HepG2 (cell line): ENCODE data around the gene LIPA. TPM values are rescaled to one million over a fixed set of nuclear protein-coding genes. Genes with fewer than 3 reads are reported as not detected.

Experiments
- ATAC-seq: fragments of 200-7000 bp; cut with Tn5 transposase; 3 replicates; pipeline ENCODE4 v1.9.1; 2020; ENCODE audit warnings: mild to moderate bottlenecking, moderate library complexity
- BruUV-seq: library from RNA; stranded (reverse); fragments of 400-500 nt; replicated peaks from 2 replicates; lab custom pipeline; 2021; lab: Mats Ljungman, UMichigan
- CTCF ChIA-PET: fragments of 300-600 bp; formaldehyde crosslinking; extraction: SDS; loops from one replicate; lab custom pipeline; 2021; ENCODE audit warnings: low total read pairs, inconsistent platforms, low intra/inter-chr PET ratio; lab: Yijun Ruan, JAX
- POLR2A ChIA-PET: fragments of 350-600 bp; sonication (Branson Sonifier 250); formaldehyde crosslinking; loops from one replicate; lab custom pipeline; 2020; ENCODE audit warnings: antibody characterized with exemption, inconsistent platforms; lab: Yijun Ruan, JAX
- DNase-seq: peaks from one replicate; pipeline ENCODE4 v3.0.0-alpha.2; 2015; ENCODE audit warnings: low spot score
- FAIRE-seq: peaks from 3 replicates; lab custom pipeline; 2011; peaks lifted over from hg19 to GRCh38; lab: Jason Lieb, UNC
- H2AFZ ChIP-seq: one replicate; pipeline ENCODE4 v1.6.1; 2011; ENCODE audit warnings: low read length, inconsistent platforms
- H3K27ac ChIP-seq: fragments of 300-600 bp; 3 replicates; pipeline ENCODE4 v1.8.0; 2011; ENCODE audit warnings: mixed run types, mild to moderate bottlenecking, mixed read lengths, low read length, inconsistent platforms; ENCODE audit not compliant: insufficient read depth; ENCODE audit errors: extremely low read length
- H3K27me3 ChIP-seq, 2 experiments: fragments of 200-600 bp in 1 of 2; 2 replicates in 1 of 2; 3 replicates in 1 of 2; pipeline versions ENCODE4 v1.6.0 to v1.8.0; 2011; ENCODE audit warnings: low read length in 2 of 2, mild to moderate bottlenecking in 2 of 2, moderate library complexity in 2 of 2, inconsistent platforms in 1 of 2; ENCODE audit not compliant: insufficient read depth in 2 of 2, control insufficient read depth in 1 of 2
- H3K36me3 ChIP-seq, 2 experiments: fragments of 200-600 bp in 1 of 2; replicated peaks in 1 of 2; 2 replicates in 1 of 2; 3 replicates in 1 of 2; pipeline versions ENCODE4 v1.5.1 to v1.8.0; 2011; ENCODE audit warnings: low read length in 2 of 2, inconsistent platforms in 1 of 2; ENCODE audit not compliant: insufficient read depth in 2 of 2, control insufficient read depth in 1 of 2
- H3K4me1 ChIP-seq: 2 replicates; pipeline ENCODE4 v1.5.1; 2012; ENCODE audit warnings: low read length, inconsistent platforms; ENCODE audit not compliant: insufficient read depth
- H3K4me2 ChIP-seq: 2 replicates; pipeline ENCODE4 v1.6.0; 2011; ENCODE audit warnings: low read depth, low read length, inconsistent platforms
- H3K4me3 ChIP-seq, 3 experiments: fragments of 200-600 bp in 1 of 3; sonication (generic), shearing (Covaris generic) in 1 of 3; replicated peaks in 1 of 3; 2 replicates each; pipeline ENCODE4 v1.5.1; 2011 to 2016; ENCODE audit warnings: low read length in 3 of 3, inconsistent platforms in 2 of 3, low read depth in 2 of 3, mild to moderate bottlenecking in 2 of 3, control low read depth in 1 of 3, mixed read lengths in 1 of 3; ENCODE audit not compliant: insufficient read depth in 1 of 3
- H3K79me2 ChIP-seq: one replicate; pipeline ENCODE4 v1.6.1; 2011; ENCODE audit warnings: low read length, inconsistent platforms; ENCODE audit not compliant: insufficient read depth
- H3K9ac ChIP-seq: 2 replicates; pipeline ENCODE4 v1.6.0; 2011; ENCODE audit warnings: mild to moderate bottlenecking, low read depth, low read length, inconsistent platforms; ENCODE audit not compliant: insufficient read depth
- H3K9me3 ChIP-seq: 2 replicates; pipeline ENCODE4 v1.5.1; 2012; ENCODE audit warnings: mild to moderate bottlenecking, low read length
- H4K20me1 ChIP-seq: 2 replicates; pipeline ENCODE4 v1.6.0; 2011; ENCODE audit warnings: inconsistent platforms, mild to moderate bottlenecking, low read length, moderate library complexity; ENCODE audit not compliant: insufficient read depth
- BCL6 ChIP-seq: IDR thresholded peaks from 2 replicates; pipeline ENCODE4 v1.6.1; 2016; ENCODE audit warnings: missing genetic modification reagents, missing compliant biosample characterization
- HNRNPL ChIP-seq: fragments of 200-400 bp; formaldehyde crosslinking; IDR thresholded peaks from 2 replicates; pipeline ENCODE4 v1.6.1; 2017; ENCODE audit warnings: mild to moderate bottlenecking, low read depth, low read length
- HOXA7 ChIP-seq: sonication (generic); formaldehyde crosslinking; IDR thresholded peaks from 2 replicates; pipeline ENCODE4 v1.8.1; 2022; ENCODE audit warnings: mild to moderate bottlenecking, missing genetic modification reagents, moderate library complexity
- JUN ChIP-seq: sonication (generic); formaldehyde crosslinking; IDR thresholded peaks from 2 replicates; pipeline ENCODE4 v1.4.0; 2020; ENCODE audit warnings: mild to moderate bottlenecking, missing genetic modification reagents
- KDM5B ChIP-seq: sonication (generic); formaldehyde crosslinking; IDR thresholded peaks from 2 replicates; pipeline ENCODE4 v1.4.0; 2020; ENCODE audit warnings: missing genetic modification reagents, mild to moderate bottlenecking, borderline replicate concordance
- KLF13 ChIP-seq: sonication (generic); formaldehyde crosslinking; IDR thresholded peaks from 2 replicates; pipeline ENCODE4 v1.4.0; 2020; ENCODE audit warnings: mild to moderate bottlenecking, missing genetic modification reagents
- LCORL ChIP-seq, 2 experiments: fragments of 450-650 bp in 1 of 2; sonication (generic) in 1 of 2; formaldehyde crosslinking in 1 of 2; IDR thresholded peaks; 2 replicates each; pipeline versions ENCODE4 v1.5.0 to v1.6.1; 2017 to 2020; ENCODE audit warnings: antibody characterized with exemption in 1 of 2, missing genetic modification reagents in 1 of 2
- NAIF1 ChIP-seq: sonication (generic); formaldehyde crosslinking; IDR thresholded peaks from 2 replicates; pipeline ENCODE4 v1.5.0; 2020; ENCODE audit warnings: mild to moderate bottlenecking, missing genetic modification reagents, borderline replicate concordance
- REPIN1 ChIP-seq: sonication (generic); formaldehyde crosslinking; IDR thresholded peaks from 2 replicates; pipeline ENCODE4 v1.8.0; 2022; ENCODE audit warnings: missing genetic modification reagents, low read depth, mild to moderate bottlenecking, borderline replicate concordance
- RNF2 ChIP-seq: fragments of 450-650 bp; conservative IDR thresholded peaks from 2 replicates; pipeline ENCODE4 v1.6.1; 2016; ENCODE audit warnings: low read depth
- SIX1 ChIP-seq: sonication (generic); formaldehyde crosslinking; IDR thresholded peaks from 2 replicates; pipeline ENCODE4 v1.4.0; 2020; ENCODE audit warnings: missing genetic modification reagents, borderline replicate concordance
- TFDP2 ChIP-seq: sonication (generic); formaldehyde crosslinking; IDR thresholded peaks from 2 replicates; pipeline ENCODE4 v1.4.0; 2020; ENCODE audit warnings: missing genetic modification reagents
- ZFX ChIP-seq: sonication (generic); formaldehyde crosslinking; IDR thresholded peaks from 2 replicates; pipeline ENCODE4 v1.4.0; 2020; ENCODE audit warnings: mild to moderate bottlenecking, low read depth, missing genetic modification reagents, moderate library complexity
- ZNF496 ChIP-seq: sonication (generic); formaldehyde crosslinking; IDR thresholded peaks from 2 replicates; pipeline ENCODE4 v1.8.1; 2023; ENCODE audit warnings: mild to moderate bottlenecking, moderate library complexity, missing genetic modification reagents; ENCODE audit not compliant: insufficient replicate concordance
- ZNF503 ChIP-seq: sonication (generic); formaldehyde crosslinking; IDR thresholded peaks from 2 replicates; pipeline ENCODE4 v1.4.0; 2020; ENCODE audit warnings: missing genetic modification reagents
- ZNF800 ChIP-seq: sonication (generic); formaldehyde crosslinking; IDR thresholded peaks from 2 replicates; pipeline ENCODE4 v1.4.0; 2020; ENCODE audit warnings: missing genetic modification reagents
- WGBS: methylation state at CpG from one replicate; pipeline ENCODE4 v1.1.6; 2017; ENCODE audit warnings: low lambda C conversion rate; 5-methylcytosine and 5-hydroxymethylcytosine counted together
- in situ Hi-C: cut with HindIII; loops from 2 replicates; pipeline ENCODE4 v1.10.0; 2017; ENCODE audit warnings: low pct_unique_long_range_greater_than_20kb; ENCODE audit not compliant: extremely low pct_ligation_motif_present
- intact Hi-C: fragments of 100-400 bp; cut with micrococcal nuclease; formaldehyde crosslinking; loops from one replicate; pipeline ENCODE4 v1.10.0; 2022; ENCODE audit not compliant: unreplicated experiment
- polyA plus RNA-seq, 8 experiments: library from polyadenylated mRNA; depleted of rRNA in 3 of 8; stranded (reverse) in 7 of 8; unstranded in 1 of 8; fragments of >200 nt; fragmentation: Illumina TruSeq in 4 of 8; extraction: Trizol in 4 of 8; gene quantifications; 2 replicates each; pipeline versions ENCODE4 v1.2.1 to v1.2.3, GENCODE V29; 2011 to 2016; ENCODE audit warnings: low read depth in 4 of 8, missing spikeins in 1 of 8, mixed read lengths in 1 of 8; ENCODE audit not compliant: insufficient read depth in 1 of 8
- total RNA-seq, 5 experiments: library from RNA; depleted of rRNA; stranded (reverse); fragments of >200 nt; fragmentation: Illumina TruSeq; extraction: Trizol; gene quantifications; 2 replicates each; pipeline ENCODE4 v1.2.3, GENCODE V29; 2016; ENCODE audit warnings: low read depth in 1 of 5
- TF ChIP-seq, protein P1 (sequence below): sonication (generic); formaldehyde crosslinking; IDR thresholded peaks from 2 replicates; pipeline ENCODE4 v1.4.0; 2020; ENCODE audit warnings: mild to moderate bottlenecking, missing genetic modification reagents
- TF ChIP-seq, protein P2 (sequence below): sonication (generic); formaldehyde crosslinking; IDR thresholded peaks from 2 replicates; pipeline ENCODE4 v1.8.1; 2023; ENCODE audit warnings: mild to moderate bottlenecking, missing genetic modification reagents, borderline replicate concordance
- TF ChIP-seq, protein P3 (sequence below): sonication (generic); formaldehyde crosslinking; IDR thresholded peaks from 2 replicates; pipeline ENCODE4 v1.5.0; 2020; ENCODE audit warnings: missing genetic modification reagents

LIPA gene
- total and polyA plus RNA-seq, 2 of the 13 experiments (the other 11 are each of a cell fraction or from before 2014, with no cell fraction given) = 57.1 to 79.5 TPM

- H2AFZ ChIP-seq = no peak overlapping the region
- 98% methylated on average over 2 of the region's 3 CpGs for WGBS
- ChIA-PET POLR2A (interaction anchor here (1.7 kb wide), 1 partner anchor 10 kb away, joined by 9 read pairs; the partner anchor contains the start of gene LIPA), CTCF (no interaction called here)
- H3K27ac ChIP-seq = no peak overlapping the region
- no peak overlapping the region for H3K9ac ChIP-seq
- H3K4me2 ChIP-seq = no peak overlapping the region
- H3K36me3 ChIP-seq = peaks cover 0 to 12% of the 10 kb centered on the region in 2 experiments; a peak in 3 of 5 replicates
- no TSS peak for BruUV-seq
- intact Hi-C loops (no loop called here), in situ Hi-C loops (no loop called here)
- H3K79me2 ChIP-seq = no peaks in the 10 kb centered on the region
- TF ChIP-seq BCL6 (CRISPR knock-in tag) = no peak
- TF ChIP-seq REPIN1 = no peak
- TF ChIP-seq, protein P1, sequence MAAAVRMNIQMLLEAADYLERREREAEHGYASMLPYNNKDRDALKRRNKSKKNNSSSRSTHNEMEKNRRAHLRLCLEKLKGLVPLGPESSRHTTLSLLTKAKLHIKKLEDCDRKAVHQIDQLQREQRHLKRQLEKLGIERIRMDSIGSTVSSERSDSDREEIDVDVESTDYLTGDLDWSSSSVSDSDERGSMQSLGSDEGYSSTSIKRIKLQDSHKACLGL = no peak
- TF ChIP-seq, protein P2, sequence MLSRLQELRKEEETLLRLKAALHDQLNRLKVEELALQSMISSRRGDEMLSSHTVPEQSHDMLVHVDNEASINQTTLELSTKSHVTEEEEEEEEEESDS (CRISPR knock-in tag) = no peak
- TF ChIP-seq HOXA7 (CRISPR knock-in tag) = no peak
- no peak for TF ChIP-seq HNRNPL
- no peak for TF ChIP-seq KLF13 (CRISPR knock-in tag)
- TF ChIP-seq, protein P3, sequence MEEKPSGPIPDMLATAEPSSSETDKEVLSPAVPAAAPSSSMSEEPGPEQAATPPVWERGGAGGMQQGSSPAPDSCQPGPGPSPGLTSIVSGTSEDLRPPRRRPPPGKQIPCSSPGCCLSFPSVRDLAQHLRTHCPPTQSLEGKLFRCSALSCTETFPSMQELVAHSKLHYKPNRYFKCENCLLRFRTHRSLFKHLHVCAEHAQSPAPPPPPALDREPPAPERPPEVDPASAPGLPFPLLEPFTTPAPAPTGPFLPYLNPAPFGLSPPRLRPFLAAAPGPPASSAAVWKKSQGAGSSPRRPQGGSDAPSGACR (CRISPR knock-in tag) = no peak
- TF ChIP-seq RNF2 = no peak
- TF ChIP-seq LCORL (IDR thresholded peaks at IDR 0.05) = no peak
- no peak for TF ChIP-seq LCORL (CRISPR knock-in tag; IDR thresholded peaks at IDR 0.05)
- TF ChIP-seq KDM5B = no peak
- no peak for TF ChIP-seq ZNF800 (CRISPR knock-in tag)
- no peak for TF ChIP-seq JUN
- TF ChIP-seq SIX1 (CRISPR knock-in tag) = no peak
- TF ChIP-seq ZFX (CRISPR knock-in tag) = no peak
- TF ChIP-seq NAIF1 (CRISPR knock-in tag) = no peak
- no peak for TF ChIP-seq ZNF503 (CRISPR knock-in tag)
- TF ChIP-seq ZNF496 (CRISPR knock-in tag) = no peak
- TF ChIP-seq TFDP2 (CRISPR knock-in tag) = no peak
- no peaks in the 10 kb centered on the region for H3K9me3 ChIP-seq
- H3K27me3 ChIP-seq = no peaks in the 10 kb centered on the region
- peaks cover 24% of the 10 kb centered on the region for H3K4me1 ChIP-seq
- no peak overlapping the region for H3K4me3 ChIP-seq
- FAIRE-seq (no peak), DNase-seq (no peak), ATAC-seq (no peak)
- H4K20me1 ChIP-seq = no peaks in the 10 kb centered on the region
These were observed 10.5 kb downstream of the LIPA start for GRCh38 chr10:89241026-89241425.
